Stimulated activated effector memory CD8-positive, alpha-beta T cell treated with anti-CD3 and anti-CD28 coated beads, Interleukin-12 subunit alpha, Interleukin-12 subunit beta, amount 100 ng/mL, for 72 hours (primary cell): ENCODE measurements around the gene TMEM94.
A peak's percentile ranks its signal among the peaks of the same experiment; 100 is the strongest.
"Not testable (repeated sequence)": the region's sequence is repeated elsewhere in the genome, so short reads cannot be mapped to it uniquely, and the experiment has no call there.

Experiments
- ATAC-seq: fragments of 150-1000 bp; cut with Tn5 transposase; 2 replicates; pipeline ENCODE4 v1.10.0; 2021
- DNase-seq, 2 donors: peaks; one replicate each; pipeline ENCODE4 v3.0.0; 2021 to 2022; ENCODE audit warnings: low spot score in 2 of 2
- H3K27ac Mint-ChIP-seq: one replicate; pipeline ENCODE4 v1.8.0; 2022; ENCODE audit warnings: mild to moderate bottlenecking, mixed read lengths
- H3K36me3 Mint-ChIP-seq: one replicate; pipeline ENCODE4 v1.8.0; 2022; ENCODE audit warnings: mild to moderate bottlenecking, mixed read lengths
- H3K4me1 Mint-ChIP-seq: one replicate; pipeline ENCODE4 v1.8.0; 2022; ENCODE audit warnings: mixed read lengths
- H3K4me3 Mint-ChIP-seq: one replicate; pipeline ENCODE4 v1.8.0; 2022; ENCODE audit warnings: mild to moderate bottlenecking, mixed read lengths
- H3K9me3 Mint-ChIP-seq: one replicate; pipeline ENCODE4 v1.8.0; 2022; ENCODE audit warnings: mixed read lengths

Gene TMEM94

DNA sequence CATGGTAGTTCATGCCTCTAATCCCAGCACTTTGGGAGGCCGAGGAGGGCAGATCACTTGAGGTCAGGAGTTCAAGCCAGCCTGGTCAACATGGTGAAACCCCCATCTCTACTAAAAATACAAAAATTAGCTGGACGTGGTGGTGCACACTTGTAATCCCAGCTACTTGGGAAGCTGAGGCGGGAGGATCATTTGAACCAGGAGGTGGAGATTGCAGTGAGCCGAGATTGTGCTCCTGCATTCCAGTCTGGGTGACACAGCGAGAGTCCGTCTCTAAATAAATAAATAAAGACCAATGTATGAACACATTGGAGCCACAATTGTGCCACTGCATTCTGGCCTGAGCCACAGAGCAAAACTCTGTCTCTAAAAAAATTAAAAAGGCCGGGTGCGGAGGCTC, 19.0 kb upstream of the TMEM94 start:
- H3K36me3 Mint-ChIP-seq, H3K9me3 Mint-ChIP-seq, H3K27ac Mint-ChIP-seq, ATAC-seq, DNase-seq, H3K4me3 Mint-ChIP-seq: not testable (repeated sequence)
- peaks cover 14% of the 10 kb centered on the region for H3K4me1 Mint-ChIP-seq

DNA sequence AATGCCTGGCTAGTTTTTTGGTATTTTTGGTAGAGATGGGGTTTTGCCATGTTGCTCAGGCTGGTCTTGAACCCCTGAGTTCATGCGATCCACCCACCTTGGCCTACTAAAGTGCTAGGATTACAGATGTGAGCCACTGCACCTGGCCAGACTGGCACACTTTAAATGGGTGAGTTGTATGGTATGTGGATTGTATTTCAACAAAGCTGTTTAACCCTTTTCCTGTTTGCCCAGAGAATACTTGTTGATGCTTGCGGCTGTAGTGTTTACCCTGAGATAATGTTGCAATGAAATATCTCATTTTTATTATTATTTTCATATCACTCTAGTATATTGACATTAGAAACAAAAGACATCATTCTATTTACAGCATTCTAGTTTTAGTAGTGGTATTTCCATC, 17.1 kb upstream of the TMEM94 start:
- H3K36me3 Mint-ChIP-seq = no peaks in the 10 kb centered on the region
- no peak for ATAC-seq
- H3K4me3 Mint-ChIP-seq = no peak overlapping the region
- DNase-seq = no peak
- no peaks in the 10 kb centered on the region for H3K9me3 Mint-ChIP-seq
- no peak overlapping the region for H3K27ac Mint-ChIP-seq
- peaks cover 14% of the 10 kb centered on the region for H3K4me1 Mint-ChIP-seq

DNA sequence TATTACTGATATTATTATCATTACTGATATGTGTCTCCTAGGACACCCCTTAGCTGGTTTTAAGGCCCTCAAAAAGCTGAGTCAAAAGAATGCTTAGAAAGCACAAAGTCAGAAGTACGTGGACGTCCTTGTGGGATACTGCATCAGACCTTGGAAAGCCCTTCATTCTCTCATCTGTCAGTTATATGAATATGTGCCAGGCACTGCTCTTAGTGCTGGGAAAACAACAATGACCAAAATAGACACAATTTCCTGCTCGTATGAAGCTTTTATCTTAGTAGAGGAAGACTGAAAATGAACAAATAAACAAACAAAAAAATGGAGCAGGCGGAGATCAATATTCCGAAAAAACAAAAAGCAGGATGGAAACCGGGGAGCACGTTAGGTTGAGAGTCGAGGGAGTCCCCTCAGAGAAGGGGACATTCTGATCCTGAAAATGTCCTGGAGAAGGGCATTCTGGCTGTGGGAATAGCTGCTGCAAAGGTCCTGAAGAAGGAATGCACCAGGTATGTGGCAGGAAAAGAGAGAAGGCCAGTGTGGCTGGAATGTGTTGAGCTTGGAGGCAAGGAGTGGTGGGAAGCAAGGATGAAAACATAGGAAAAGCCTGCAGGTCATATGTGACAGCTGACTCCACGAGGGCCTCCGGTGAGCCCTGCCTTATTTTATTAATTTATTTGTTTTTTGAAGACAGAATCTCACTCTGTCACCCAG, 15.5 kb upstream of the TMEM94 start:
- no peak overlapping the region for H3K4me3 Mint-ChIP-seq
- ATAC-seq (no peak), DNase-seq (no peak)
- no peak overlapping the region for H3K27ac Mint-ChIP-seq
- H3K36me3 Mint-ChIP-seq = no peaks in the 10 kb centered on the region
- no peaks in the 10 kb centered on the region for H3K9me3 Mint-ChIP-seq
- peaks cover 5% of the 10 kb centered on the region for H3K4me1 Mint-ChIP-seq

DNA sequence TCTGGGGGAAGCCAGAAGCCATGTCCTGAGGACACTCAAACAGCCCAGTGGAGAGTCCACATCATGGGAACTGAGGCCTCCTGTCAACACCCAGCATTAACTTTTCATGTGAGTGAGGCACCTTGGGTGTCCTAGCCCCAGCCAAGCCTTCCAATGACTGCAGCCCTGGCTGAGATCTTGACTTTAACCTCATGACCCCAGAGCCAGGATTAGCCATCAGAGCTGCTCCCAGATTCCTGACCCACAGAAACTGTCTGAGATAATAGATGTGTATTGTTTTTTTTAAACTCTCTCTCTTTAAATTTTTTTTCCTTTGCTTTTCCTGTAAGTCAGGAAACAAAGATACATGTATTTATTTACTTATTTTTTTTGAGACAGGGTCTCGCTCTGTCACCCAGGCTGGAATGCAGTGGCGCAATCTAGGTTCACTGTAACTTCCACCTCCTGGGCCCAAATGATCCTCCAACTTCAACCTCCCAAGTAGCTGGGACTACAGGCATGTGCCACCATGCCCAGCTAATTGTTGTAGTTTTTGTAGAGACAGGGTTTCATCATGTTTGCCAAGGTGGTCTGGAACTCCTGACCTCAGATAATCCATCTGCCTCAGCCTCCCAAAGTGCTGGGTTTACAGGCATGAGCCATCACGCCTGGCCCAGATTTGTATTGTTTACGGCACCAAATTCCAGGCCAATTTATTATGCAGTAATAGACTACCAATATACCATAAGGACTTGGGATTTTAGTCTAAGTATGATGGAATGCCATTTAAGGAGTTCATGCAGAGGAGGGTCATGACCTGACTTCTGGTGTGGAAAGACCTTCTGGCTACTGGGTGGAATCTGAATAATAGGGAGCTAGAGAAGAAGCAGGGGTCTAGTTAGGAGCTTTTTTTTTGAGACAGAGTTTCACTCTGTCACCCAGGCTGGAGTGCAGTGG, 14.0 kb upstream of the TMEM94 start:
- Mint-ChIP-seq H3K36me3 (no peaks in the 10 kb centered on the region), H3K4me3 (no peak overlapping the region), H3K9me3 (no peaks in the 10 kb centered on the region), H3K4me1 (no peaks in the 10 kb centered on the region), H3K27ac (no peak overlapping the region)
- no peak for DNase-seq
- ATAC-seq = no peak

DNA sequence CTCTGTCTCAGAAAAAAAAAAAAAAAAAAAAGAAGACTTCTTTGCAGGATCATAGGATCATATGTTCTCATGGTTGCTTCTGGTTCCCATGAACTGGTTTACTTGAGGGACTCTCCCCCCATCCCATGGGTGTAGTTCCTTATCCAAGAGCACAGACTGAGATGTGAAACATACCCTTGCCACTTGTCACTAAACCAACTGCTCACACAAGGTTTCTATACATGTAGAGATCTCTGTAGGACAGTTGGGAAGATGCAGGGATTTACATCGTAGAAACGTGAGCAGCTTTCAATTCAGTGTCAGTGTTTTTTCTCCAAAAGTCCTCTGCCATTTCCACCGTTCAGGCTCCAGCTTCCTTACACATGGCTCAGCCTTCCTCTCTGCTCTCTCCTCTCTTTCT, 11.1 kb upstream of the TMEM94 start:
- DNase-seq (no peak), ATAC-seq (no peak)
- Mint-ChIP-seq H3K27ac (no peak overlapping the region), H3K36me3 (no peaks in the 10 kb centered on the region), H3K4me3 (no peak overlapping the region), H3K4me1 (no peaks in the 10 kb centered on the region), H3K9me3 (no peaks in the 10 kb centered on the region)

DNA sequence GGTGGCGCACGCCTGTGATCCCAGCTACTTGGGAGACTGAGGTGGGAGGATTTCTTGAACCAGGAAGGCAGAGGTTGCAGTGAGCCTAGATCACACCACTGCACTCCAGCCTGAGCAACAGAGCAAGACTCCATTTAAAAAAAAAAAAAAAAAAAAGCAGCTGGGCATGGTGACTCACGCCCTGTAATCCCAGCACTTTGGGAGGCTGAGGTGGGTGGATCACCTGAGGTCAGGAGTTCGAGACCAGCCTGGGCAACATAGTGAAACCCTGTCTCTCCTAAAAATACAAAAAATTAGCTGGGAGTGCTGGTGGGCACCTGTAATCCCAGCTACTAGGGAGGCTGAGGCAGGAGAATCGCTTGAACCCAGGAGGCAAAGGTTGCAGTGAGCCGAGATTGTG, 10.5 kb upstream of the TMEM94 start:
- not testable (repeated sequence) for H3K4me3 Mint-ChIP-seq, H3K9me3 Mint-ChIP-seq, ATAC-seq, DNase-seq, H3K27ac Mint-ChIP-seq, H3K36me3 Mint-ChIP-seq, H3K4me1 Mint-ChIP-seq

DNA sequence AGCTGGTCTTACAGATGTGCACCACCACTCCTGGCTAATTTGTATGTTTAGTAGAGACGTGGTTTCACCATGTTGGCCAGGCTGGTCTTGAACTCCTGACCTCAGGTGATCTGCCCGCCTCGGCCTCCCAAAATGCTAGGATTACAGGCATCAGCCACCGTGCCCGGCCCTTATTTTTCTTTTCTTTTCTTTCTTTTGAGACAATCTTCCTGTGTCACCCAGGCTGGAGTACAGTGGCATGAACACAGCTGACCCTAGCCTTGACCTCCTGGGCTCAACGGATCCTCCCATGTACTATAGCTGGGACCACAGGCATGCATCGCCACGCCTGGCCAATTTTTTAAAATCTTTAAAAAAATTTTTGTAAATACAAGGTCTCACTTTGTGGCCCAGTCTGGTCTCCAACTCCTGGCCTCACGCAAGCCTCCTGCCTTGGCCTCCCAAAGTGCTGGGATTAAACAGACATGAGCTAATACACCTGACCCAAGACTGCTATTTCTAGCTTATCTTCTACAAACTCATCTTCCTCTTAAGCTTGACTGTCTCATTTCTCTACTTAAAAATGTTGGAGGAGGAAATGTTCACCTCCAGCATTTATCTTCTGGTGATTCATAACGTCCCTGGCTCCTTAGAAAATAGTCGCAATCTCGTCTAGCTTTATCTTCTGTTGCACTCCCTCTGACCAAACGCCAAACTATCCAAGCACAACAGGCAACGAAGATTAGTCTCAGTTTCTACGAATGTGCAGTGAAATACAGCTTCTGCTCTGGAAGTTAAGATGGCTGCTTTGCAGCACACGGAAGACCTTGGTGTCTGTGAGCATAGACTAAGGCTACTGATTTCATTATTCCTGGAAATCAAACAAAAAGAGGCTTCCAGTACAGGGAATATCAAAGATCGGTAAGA, 8.2 kb upstream of the TMEM94 start:
- H3K9me3 Mint-ChIP-seq = no peaks in the 10 kb centered on the region
- no peak for ATAC-seq
- no peak overlapping the region for H3K27ac Mint-ChIP-seq
- DNase-seq = no peak
- H3K36me3 Mint-ChIP-seq = no peaks in the 10 kb centered on the region
- no peaks in the 10 kb centered on the region for H3K4me1 Mint-ChIP-seq
- no peak overlapping the region for H3K4me3 Mint-ChIP-seq

DNA sequence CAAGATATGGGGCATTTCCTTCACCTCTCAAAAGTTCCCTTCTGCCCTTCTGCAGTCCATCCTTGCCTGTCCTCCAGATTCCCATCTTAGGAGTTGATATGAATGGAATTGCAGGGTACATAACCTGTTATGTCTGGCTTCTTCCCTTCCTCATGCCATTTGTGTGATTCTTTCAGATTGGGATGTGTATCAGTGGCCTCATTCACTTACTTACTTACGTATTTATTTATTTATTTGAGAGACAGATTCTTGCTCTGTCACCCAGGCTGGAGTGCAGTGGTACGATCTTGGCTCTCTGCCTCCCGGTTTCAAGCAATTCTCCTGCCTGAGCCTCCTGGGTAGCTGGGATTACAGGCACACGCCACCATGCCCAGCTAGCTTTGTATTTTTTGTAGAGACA, 6.2 kb upstream of the TMEM94 start:
- Mint-ChIP-seq H3K4me3 (no peak overlapping the region), H3K9me3 (no peaks in the 10 kb centered on the region), H3K27ac (no peak overlapping the region), H3K4me1 (peaks cover 9% of the 10 kb centered on the region), H3K36me3 (no peaks in the 10 kb centered on the region)
- DNase-seq = no peak
- ATAC-seq = no peak

DNA sequence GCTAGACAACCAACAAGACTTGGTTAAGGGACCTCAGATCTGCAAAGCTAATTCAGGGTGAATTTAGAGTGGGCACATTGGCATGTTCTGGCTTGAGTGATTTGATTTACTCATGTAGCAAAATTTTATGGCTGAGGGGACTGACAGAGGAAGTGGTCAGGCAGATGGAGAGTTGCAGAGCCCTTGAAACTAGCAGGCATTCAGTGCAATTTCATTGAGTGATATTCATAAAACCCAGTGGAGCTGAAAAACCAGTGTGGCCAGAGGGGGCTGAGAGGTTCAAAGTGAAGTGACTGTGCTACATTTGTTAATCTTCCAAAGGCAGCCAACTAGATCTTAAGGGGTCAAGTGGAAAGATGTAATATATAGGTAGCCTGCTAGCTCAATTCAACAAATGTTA, 2.2 kb upstream of the TMEM94 start:
- no peak for DNase-seq
- no peak overlapping the region for H3K27ac Mint-ChIP-seq

DNA sequence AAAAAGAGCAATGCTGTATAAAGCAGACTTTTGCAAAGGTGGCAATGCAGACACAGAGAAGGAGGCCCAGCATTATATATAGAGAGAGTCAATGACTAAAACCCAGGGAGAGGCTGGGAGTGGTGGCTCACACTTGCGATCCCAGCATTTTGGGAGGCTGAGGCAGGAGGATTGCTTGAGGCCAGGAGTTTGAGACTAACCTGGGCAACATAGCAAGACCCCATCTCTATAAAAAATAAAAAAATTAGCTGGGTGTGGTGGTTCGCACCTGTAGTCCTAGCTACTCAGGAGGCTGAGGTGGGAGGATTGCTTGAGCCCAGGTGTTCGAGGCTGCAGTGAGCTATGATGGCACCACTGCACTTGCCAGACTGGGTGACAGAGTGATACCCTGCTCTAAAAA, 1.8 kb upstream of the TMEM94 start:
- not testable (repeated sequence) for H3K9me3 Mint-ChIP-seq, DNase-seq, ATAC-seq, H3K27ac Mint-ChIP-seq, H3K36me3 Mint-ChIP-seq
- peak overlapping the region; percentile 93 for H3K4me3 Mint-ChIP-seq
- peaks cover 36% of the 10 kb centered on the region for H3K4me1 Mint-ChIP-seq

More for the DNA sequence above, 2.2 kb upstream of the TMEM94 start:
- H3K9me3 Mint-ChIP-seq = no peaks in the 10 kb centered on the region
- ATAC-seq = no peak
- H3K4me1 Mint-ChIP-seq = peaks cover 31% of the 10 kb centered on the region
- no peak overlapping the region for H3K4me3 Mint-ChIP-seq
- peaks cover 8% of the 10 kb centered on the region for H3K36me3 Mint-ChIP-seq

DNA sequence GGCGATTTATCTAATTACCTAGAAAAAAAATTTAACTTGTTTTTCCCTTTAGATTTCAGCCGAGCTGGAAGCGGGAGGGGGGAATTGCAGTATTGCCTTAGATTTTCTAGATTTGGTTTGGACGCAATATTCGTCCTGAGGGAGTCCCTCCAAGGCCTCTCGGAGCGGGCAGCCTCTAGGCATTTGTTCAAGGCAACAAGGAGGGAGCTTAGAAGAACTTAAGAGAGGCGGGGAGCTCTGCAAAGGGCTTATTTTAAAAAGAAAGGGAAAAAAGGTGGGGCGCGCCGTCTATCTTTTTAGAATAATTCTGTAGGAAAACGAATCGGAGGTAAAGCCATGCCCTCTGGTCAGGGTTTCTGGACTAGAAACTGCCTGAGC, 407 bp upstream of the TMEM94 start:
- Mint-ChIP-seq H3K9me3 (no peaks in the 10 kb centered on the region), H3K4me1 (peaks cover 42% of the 10 kb centered on the region)
- no peak for DNase-seq

DNA sequence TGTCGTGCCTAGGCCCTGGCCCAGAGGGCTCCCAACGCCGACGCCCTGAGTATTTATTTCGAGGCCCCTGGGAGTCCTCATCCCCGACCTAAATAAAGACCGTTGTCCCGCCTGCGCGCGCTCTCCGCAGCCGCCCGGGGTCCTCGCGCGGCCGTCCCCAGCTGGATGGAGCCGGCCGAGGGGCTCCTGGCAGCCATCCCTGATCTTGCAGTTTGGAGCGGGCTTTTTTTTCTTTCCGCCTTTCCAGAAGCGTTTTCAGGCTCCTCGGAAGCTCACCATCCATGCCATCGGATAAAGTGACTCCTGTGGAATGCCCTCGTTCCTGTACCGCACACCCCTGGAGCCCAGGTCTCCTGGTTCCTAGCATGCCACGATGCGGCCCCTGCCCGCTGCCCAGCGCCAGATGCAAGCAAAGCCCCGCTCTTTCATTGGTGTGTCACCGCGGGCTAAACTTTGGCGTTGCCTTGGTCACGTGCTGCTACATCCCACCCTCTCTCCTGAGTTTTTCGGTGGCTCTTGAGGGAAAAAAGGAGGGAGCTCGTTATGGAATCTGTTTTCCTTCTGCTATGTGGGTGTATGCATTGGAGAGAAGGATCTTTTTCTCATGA, 716 bp downstream of the TMEM94 start:
- H3K9me3 Mint-ChIP-seq = no peaks in the 10 kb centered on the region
- H3K4me3 Mint-ChIP-seq = peak overlapping the region; percentile 93
- peak overlapping the region; percentile 96 for H3K27ac Mint-ChIP-seq
- H3K36me3 Mint-ChIP-seq = peaks cover 8% of the 10 kb centered on the region
- peak; percentile 16 to 57 for DNase-seq
- ATAC-seq = peak; percentile 43
- H3K4me1 Mint-ChIP-seq = peaks cover 42% of the 10 kb centered on the region

More for the DNA sequence above, 407 bp upstream of the TMEM94 start:
- peak; percentile 27 for ATAC-seq
- Mint-ChIP-seq H3K27ac (peak overlapping the region; percentile 96), H3K4me3 (peak overlapping the region; percentile 93), H3K36me3 (peaks cover 8% of the 10 kb centered on the region)

DNA sequence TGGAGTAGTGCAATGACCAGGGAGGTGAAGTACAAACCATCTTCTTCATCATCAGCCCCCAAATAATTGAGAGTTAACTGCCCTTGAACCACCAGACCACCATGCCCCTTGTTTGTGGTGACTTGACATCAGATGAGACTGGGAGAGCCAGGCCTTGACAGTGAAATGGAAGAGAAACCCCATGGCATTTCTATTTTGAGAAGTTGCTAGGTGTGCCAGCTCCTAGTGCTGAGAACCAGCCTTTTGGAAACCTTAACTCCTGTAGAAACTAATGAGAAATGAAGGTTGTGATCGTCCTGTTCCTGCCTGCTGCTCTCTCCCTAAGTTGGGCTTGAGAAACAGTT, 2.8 kb downstream of the TMEM94 start:
- DNase-seq (no peak), ATAC-seq (no peak)
- Mint-ChIP-seq H3K4me1 (peaks cover 47% of the 10 kb centered on the region), H3K27ac (no peak overlapping the region), H3K4me3 (no peak overlapping the region), H3K36me3 (peaks cover 9% of the 10 kb centered on the region), H3K9me3 (no peaks in the 10 kb centered on the region)

DNA sequence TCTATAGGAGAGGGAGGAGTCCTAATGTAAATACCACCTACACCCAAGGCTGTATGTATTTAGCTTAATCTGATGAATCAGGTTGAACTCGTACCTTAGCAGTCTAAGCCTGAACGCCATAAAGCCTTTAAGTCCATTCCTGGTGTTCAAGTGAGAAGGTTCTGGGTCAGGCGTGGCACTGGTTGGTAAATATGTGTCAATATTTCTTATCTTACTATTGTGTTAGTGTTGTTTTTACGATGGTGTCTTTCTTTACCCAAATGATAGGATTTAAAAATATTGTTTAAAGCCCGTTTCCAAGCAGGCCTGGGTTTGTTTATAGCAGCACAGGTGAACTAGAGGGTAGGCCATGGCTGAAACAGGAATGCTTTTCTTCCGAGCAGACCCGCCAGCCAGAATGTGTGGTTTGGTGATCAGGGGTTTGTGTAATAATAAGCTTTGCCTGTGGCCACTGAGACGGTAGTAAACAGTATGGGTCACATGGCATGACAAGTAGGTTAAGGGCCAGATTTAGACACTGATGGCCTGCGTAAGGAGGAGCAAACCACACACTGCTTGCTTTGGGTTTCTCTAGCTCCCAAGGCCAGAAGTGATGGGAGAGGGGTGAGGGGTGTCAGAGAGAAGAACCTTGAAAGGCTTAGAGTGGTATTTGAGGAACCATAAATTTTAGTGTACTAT, 3.3 kb downstream of the TMEM94 start:
- H3K27ac Mint-ChIP-seq = peak overlapping the region; percentile 41
- H3K4me3 Mint-ChIP-seq = no peak overlapping the region
- DNase-seq (no peak), ATAC-seq (no peak)
- peaks cover 14% of the 10 kb centered on the region for H3K36me3 Mint-ChIP-seq
- H3K4me1 Mint-ChIP-seq = peaks cover 50% of the 10 kb centered on the region
- H3K9me3 Mint-ChIP-seq = no peaks in the 10 kb centered on the region
